Peyer's patch (tissue), 4 donors: ENCODE measurements around the gene SPESP1. TPM values are rescaled to one million over a fixed set of nuclear protein-coding genes. Genes with fewer than 3 reads are reported as not detected.
A peak's percentile ranks its signal among the peaks of the same experiment; 100 is the strongest.

Experiments used
- DNase-seq, 3 donors: peaks; one replicate each; pipeline ENCODE4 v3.0.0-alpha.2; 2017 to 2019
- H3K27ac ChIP-seq, 4 donors: fragments of 200-600 bp; sonication (generic); one replicate each; pipeline ENCODE4 v1.5.1; 2016 to 2019
- H3K27me3 ChIP-seq, 2 donors: fragments of 200-600 bp; sonication (generic); one replicate each; pipeline ENCODE4 v1.5.1; 2019
- H3K36me3 ChIP-seq, 3 donors: fragments of 200-600 bp; sonication (generic); one replicate each; pipeline ENCODE4 v1.5.1; 2016 to 2019
- H3K4me1 ChIP-seq, 4 donors: fragments of 200-600 bp; sonication (generic); one replicate each; pipeline ENCODE4 v1.5.1; 2016 to 2019
- H3K4me3 ChIP-seq, 4 donors: fragments of 200-600 bp; sonication (generic); 1 replicate in 3 of 4; 2 replicates in 1 of 4; pipeline ENCODE4 v1.5.1; 2016 to 2019; ENCODE audit warnings: mild to moderate bottlenecking in 1 of 4
- H3K9me3 ChIP-seq, 4 donors: fragments of 200-600 bp; sonication (generic); one replicate each; pipeline ENCODE4 v1.5.1; 2016 to 2019; ENCODE audit warnings: mild to moderate bottlenecking in 1 of 4
- CTCF ChIP-seq, 6 experiments: fragments of 450-650 bp in 4 of 6; fragments of 200-600 bp in 2 of 6; sonication (generic) in 1 of 6; IDR thresholded peaks; one replicate each; pipeline ENCODE4 v1.5.1; 2017 to 2019; ENCODE audit warnings: antibody characterized with exemption in 6 of 6, mild to moderate bottlenecking in 3 of 6, moderate library complexity in 1 of 6
- POLR2A ChIP-seq, 2 donors: fragments of 450-650 bp; IDR thresholded peaks; one replicate each; pipeline ENCODE4 v1.5.1; 2017; ENCODE audit warnings: antibody characterized with exemption in 2 of 2, mild to moderate bottlenecking in 2 of 2, moderate library complexity in 2 of 2
- total RNA-seq, 4 donors: library from RNA; depleted of rRNA; stranded (reverse); fragments of >200 nt; gene quantifications; one replicate each; pipeline ENCODE4 v1.1.0, GENCODE V29; 2016

Gene SPESP1
- total RNA-seq: 1 to 10 TPM in 1 of 4 donors, under 1 TPM in 1, not detected in 2; 0.85 to 1.9 TPM

GRCh38 chr15:68930268-68931022, at the start of gene SPESP1:
SPESP1 (plus strand) TSS chr15:68930525; CDS start chr15:68930654, 129 bp downstream.
- no peak for TF ChIP-seq POLR2A (IDR thresholded peaks at IDR 0.05)
- no peak for TF ChIP-seq CTCF (IDR thresholded peaks at IDR 0.05)
- Histone ChIP-seq H3K36me3 (no peaks in the 10 kb centered on the region), H3K27ac (no peak within 1 kb of the TSS), H3K4me1 (no peaks in the 10 kb centered on the region), H3K9me3 (no peaks in the 10 kb centered on the region), H3K27me3 (no peaks in the 10 kb centered on the region), H3K4me3 (peak within 1 kb of the TSS in 3 of 4 donors; percentile 2 to 26 (median 15))
- DNase-seq: peak in 2 of 3 donors; percentile 53 to 70

- no peak overlapping the region for H3K4me3 ChIP-seq
- TF ChIP-seq POLR2A (IDR thresholded peaks at IDR 0.05) (no peak), CTCF (IDR thresholded peaks at IDR 0.05) (no peak)
- DNase-seq: no peak
- no peaks in the 10 kb centered on the region for H3K4me1 ChIP-seq
- H3K9me3 ChIP-seq: no peaks in the 10 kb centered on the region
- H3K36me3 ChIP-seq: no peaks in the 10 kb centered on the region
- H3K27ac ChIP-seq: no peak overlapping the region
- no peaks in the 10 kb centered on the region for H3K27me3 ChIP-seq
Measured at GRCh38 chr15:68885070-68885469, 45.3 kb upstream of the SPESP1 start.

GRCh38 chr15:68887120-68887519, 43.2 kb upstream of the SPESP1 start:
- no peak for DNase-seq
- Histone ChIP-seq H3K4me3 (no peak overlapping the region), H3K9me3 (no peaks in the 10 kb centered on the region), H3K27me3 (no peaks in the 10 kb centered on the region), H3K27ac (no peak overlapping the region), H3K36me3 (no peaks in the 10 kb centered on the region), H3K4me1 (no peaks in the 10 kb centered on the region)
- TF ChIP-seq CTCF (IDR thresholded peaks at IDR 0.05) (no peak), POLR2A (IDR thresholded peaks at IDR 0.05) (no peak)

GRCh38 chr15:68887819-68888218, 42.5 kb upstream of the SPESP1 start:
- no peak overlapping the region for H3K27ac ChIP-seq
- no peak overlapping the region for H3K4me3 ChIP-seq
- no peaks in the 10 kb centered on the region for H3K9me3 ChIP-seq
- H3K36me3 ChIP-seq: no peaks in the 10 kb centered on the region
- DNase-seq: no peak
- H3K27me3 ChIP-seq: no peaks in the 10 kb centered on the region
- TF ChIP-seq CTCF (IDR thresholded peaks at IDR 0.05) (no peak), POLR2A (IDR thresholded peaks at IDR 0.05) (no peak)
- H3K4me1 ChIP-seq: no peaks in the 10 kb centered on the region

GRCh38 chr15:68888419-68888818, 41.9 kb upstream of the SPESP1 start:
- H3K27ac ChIP-seq: no peak overlapping the region
- no peaks in the 10 kb centered on the region for H3K9me3 ChIP-seq
- H3K27me3 ChIP-seq: no peaks in the 10 kb centered on the region
- TF ChIP-seq POLR2A (IDR thresholded peaks at IDR 0.05) (no peak), CTCF (IDR thresholded peaks at IDR 0.05) (no peak)
- no peak overlapping the region for H3K4me3 ChIP-seq
- H3K36me3 ChIP-seq: no peaks in the 10 kb centered on the region
- H3K4me1 ChIP-seq: no peaks in the 10 kb centered on the region
- DNase-seq: no peak
